SU-DHL-6 (cell line): Measurements from ENCODE around the gene CCR5.

ENCODE experiments used
- CTCF ChIP-seq: fragments of 200-600 bp; sonication (generic); IDR thresholded peaks from one replicate; pipeline ENCODE4 v1.5.1; 2017; ENCODE audit warnings: antibody characterized with exemption, mild to moderate bottlenecking, low read length, moderate library complexity; ENCODE audit not compliant: insufficient read depth, poor library complexity, severe bottlenecking
- EZH2phosphoT487 ChIP-seq: fragments of 200-600 bp; sonication (generic), shearing (Covaris generic); conservative IDR thresholded peaks from 2 replicates; pipeline ENCODE4 v1.6.1; 2018; ENCODE audit warnings: mild to moderate bottlenecking, antibody characterized with exemption, low read length, moderate library complexity, mixed read lengths

GRCh38 chr3:46325645-46326300 lies 45.0 kb upstream of the CCR5 start:
- TF ChIP-seq CTCF (no peak), EZH2phosphoT487 (no peak)
